ENCODE data around the gene CELA1.

Gene CELA1

DNA sequence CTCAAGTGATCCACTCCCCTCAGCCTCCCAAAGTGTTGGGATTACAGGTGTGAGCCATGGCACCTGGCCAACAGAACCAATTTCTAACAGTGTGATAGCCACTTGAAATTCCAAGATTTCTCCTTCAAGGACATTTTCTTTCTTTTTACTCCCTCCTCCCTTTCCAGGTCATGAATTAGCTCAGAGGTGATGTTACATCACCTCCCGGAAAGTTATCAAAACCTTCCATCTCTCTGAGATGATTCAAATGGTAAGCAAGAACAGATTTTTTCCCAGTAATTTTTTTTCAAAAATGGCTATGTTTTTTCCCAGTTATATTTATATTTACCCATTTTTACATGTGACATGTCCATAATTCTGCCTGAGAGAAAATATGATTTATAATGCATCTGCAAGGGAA lies 60.6 kb downstream of the CELA1 start:
- Histone ChIP-seq H3K36me3 (ENCODE audit: control insufficient read depth, insufficient read depth, low read length) (peaks cover 10% of the 10 kb centered on the region), H3K4me3 (replicated peaks; ENCODE audit: low read depth, low read length) (no peak overlapping the region), H3K27me3 (replicated peaks; ENCODE audit: control insufficient read depth, insufficient read depth, low read length) (no peaks in the 10 kb centered on the region)
- DNase-seq (ENCODE audit: extremely low read depth, insufficient read length) = no peak
- TF ChIP-seq, protein P1, sequence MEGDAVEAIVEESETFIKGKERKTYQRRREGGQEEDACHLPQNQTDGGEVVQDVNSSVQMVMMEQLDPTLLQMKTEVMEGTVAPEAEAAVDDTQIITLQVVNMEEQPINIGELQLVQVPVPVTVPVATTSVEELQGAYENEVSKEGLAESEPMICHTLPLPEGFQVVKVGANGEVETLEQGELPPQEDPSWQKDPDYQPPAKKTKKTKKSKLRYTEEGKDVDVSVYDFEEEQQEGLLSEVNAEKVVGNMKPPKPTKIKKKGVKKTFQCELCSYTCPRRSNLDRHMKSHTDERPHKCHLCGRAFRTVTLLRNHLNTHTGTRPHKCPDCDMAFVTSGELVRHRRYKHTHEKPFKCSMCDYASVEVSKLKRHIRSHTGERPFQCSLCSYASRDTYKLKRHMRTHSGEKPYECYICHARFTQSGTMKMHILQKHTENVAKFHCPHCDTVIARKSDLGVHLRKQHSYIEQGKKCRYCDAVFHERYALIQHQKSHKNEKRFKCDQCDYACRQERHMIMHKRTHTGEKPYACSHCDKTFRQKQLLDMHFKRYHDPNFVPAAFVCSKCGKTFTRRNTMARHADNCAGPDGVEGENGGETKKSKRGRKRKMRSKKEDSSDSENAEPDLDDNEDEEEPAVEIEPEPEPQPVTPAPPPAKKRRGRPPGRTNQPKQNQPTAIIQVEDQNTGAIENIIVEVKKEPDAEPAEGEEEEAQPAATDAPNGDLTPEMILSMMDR (IDR thresholded peaks at IDR 0.05; ENCODE audit: insufficient read depth, low read length, poor library complexity, severe bottlenecking) = no peak

DNA sequence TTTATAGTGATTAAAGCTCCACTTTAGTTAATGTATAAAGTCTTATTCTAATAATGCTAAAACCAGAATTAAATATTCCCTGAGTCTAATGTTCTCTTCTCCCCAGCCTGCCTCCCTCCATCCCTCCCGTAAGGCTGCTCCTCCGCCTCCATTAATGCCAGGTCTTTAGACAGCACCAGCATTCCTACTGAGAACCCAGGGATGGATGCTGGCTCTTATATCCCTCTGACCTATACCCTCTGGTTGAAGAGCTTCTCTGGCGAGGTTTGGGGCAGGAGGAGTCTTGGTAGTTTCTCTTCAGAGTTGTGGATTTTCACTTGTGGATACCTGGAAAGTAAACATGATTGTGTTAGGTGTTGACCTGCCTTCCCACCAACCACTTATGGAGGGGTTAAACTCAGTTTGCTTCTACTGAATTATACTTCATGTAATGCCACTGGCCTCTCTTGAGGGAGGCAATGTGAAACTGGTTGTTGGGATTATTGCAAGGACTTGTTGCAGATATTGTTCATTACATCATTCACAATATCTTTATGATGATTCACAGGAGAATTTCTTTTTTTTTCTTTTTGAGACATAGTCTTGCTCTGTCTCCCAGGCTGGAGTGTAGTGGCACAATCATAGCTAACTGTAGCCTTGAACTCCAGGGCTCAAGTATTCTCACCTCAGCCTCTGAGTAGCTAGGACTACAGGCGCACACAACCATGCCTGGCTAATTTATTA lies 65.1 kb downstream of the CELA1 start:
- no peak overlapping the region for H3K4me3 ChIP-seq (replicated peaks; ENCODE audit: low read depth, low read length)
- no peaks in the 10 kb centered on the region for H3K27me3 ChIP-seq (replicated peaks; ENCODE audit: control insufficient read depth, insufficient read depth, low read length)
- no peak for DNase-seq (ENCODE audit: extremely low read depth, insufficient read length)
- peaks cover 8% of the 10 kb centered on the region for H3K36me3 ChIP-seq (ENCODE audit: control insufficient read depth, insufficient read depth, low read length)
- TF ChIP-seq, protein P1 (IDR thresholded peaks at IDR 0.05; ENCODE audit: insufficient read depth, low read length, poor library complexity, severe bottlenecking) = no peak
